ENCODE data around the gene GIPC1. TPM values are rescaled to one million over a fixed set of nuclear protein-coding genes. Genes with fewer than 3 reads are reported as not detected.
A peak's percentile ranks its signal among the peaks of the same experiment; 100 is the strongest.

GIPC1 gene
- total and polyA plus RNA-seq, 12 donors: 26.6 to 107 (median 64.3) TPM

- 0 to 1% (median 0%) methylated on average over 2 to 82 of the region's 82 CpGs for WGBS, 4 donors
- Histone ChIP-seq H3K36me3 (replicated peaks in 1 of 2) (peaks cover 0 to 33% of the 10 kb centered on the region in 2 donors), H3K4me3 (peak within 1 kb of the TSS; percentile 84 to 98 (median 88)), H3K27ac (peak within 1 kb of the TSS; percentile 93 to 100 (median 100)), H3K9me3 (replicated peaks in 1 of 3) (no peaks in the 10 kb centered on the region), H3K4me1 (replicated peaks in 1 of 2) (peaks cover 36 to 53% of the 10 kb centered on the region in 2 donors), H3K27me3 (no peaks in the 10 kb centered on the region)
- DNase-seq: peak; percentile 78 to 90 (median 82)
- peak; percentile 98 for TF ChIP-seq POLR2A (IDR thresholded peaks at IDR 0.05)
- TF ChIP-seq CTCF (IDR thresholded peaks at IDR 0.05): no peak
- intact Hi-C loops (cut with DNase I): no loop called here
Observed at GRCh38 chr19:14517840-14518505, 22.0 kb upstream of the GIPC1 start, which contains the start of gene DNAJB1. Gene DNAJB1 (minus strand): TSS chr19:14518397. CDS start chr19:14518349, 48 bp downstream.

- 0 to 1% (median 0%) methylated on average over 1 to 32 of the region's 32 CpGs for WGBS, 4 donors
- no peaks in the 10 kb centered on the region for H3K27me3 ChIP-seq
- peak overlapping the region; percentile 93 to 100 (median 100) for H3K27ac ChIP-seq
- peaks cover 36 to 58% of the 10 kb centered on the region in 2 donors for H3K4me1 ChIP-seq (replicated peaks in 1 of 2)
- H3K4me3 ChIP-seq: peak overlapping the region; percentile 84 to 98 (median 88)
- H3K36me3 ChIP-seq (replicated peaks in 1 of 2): peaks cover 0 to 33% of the 10 kb centered on the region in 2 donors
- peak in 1 of 2 donors; percentile 6 for TF ChIP-seq POLR2A (IDR thresholded peaks at IDR 0.05)
- TF ChIP-seq CTCF (IDR thresholded peaks at IDR 0.05): no peak
- intact Hi-C loops (cut with DNase I): no loop called here
- DNase-seq: peak in 4 of 7 donors; percentile 57 to 66 (median 60)
- H3K9me3 ChIP-seq (replicated peaks in 1 of 3): no peaks in the 10 kb centered on the region
Observed at GRCh38 chr19:14517446-14517839, 21.5 kb upstream of the GIPC1 start.

- 7 to 21% (median 14%) methylated on average over 13 to 22 of the region's 22 CpGs for WGBS, 4 donors
- peak in 1 of 7 donors; percentile 65 for DNase-seq
- H3K27me3 ChIP-seq: no peaks in the 10 kb centered on the region
- H3K27ac ChIP-seq: peak overlapping the region in 4 of 5 donors; percentile 99 to 100 (median 100)
- no peaks in the 10 kb centered on the region for H3K9me3 ChIP-seq (replicated peaks in 1 of 3)
- H3K36me3 ChIP-seq (replicated peaks in 1 of 2): peaks cover 0 to 33% of the 10 kb centered on the region in 2 donors
- H3K4me3 ChIP-seq: peak overlapping the region; percentile 84 to 98 (median 88)
- intact Hi-C loops (cut with DNase I): no loop called here
- H3K4me1 ChIP-seq (replicated peaks in 1 of 2): peaks cover 36 to 60% of the 10 kb centered on the region in 2 donors
- TF ChIP-seq POLR2A (IDR thresholded peaks at IDR 0.05) (no peak), CTCF (IDR thresholded peaks at IDR 0.05) (no peak)
Observed at GRCh38 chr19:14516746-14517438, 21.0 kb upstream of the GIPC1 start.

- Histone ChIP-seq H3K36me3 (replicated peaks in 1 of 2) (peaks cover 0 to 33% of the 10 kb centered on the region in 2 donors), H3K4me1 (replicated peaks in 1 of 2) (peaks cover 36 to 60% of the 10 kb centered on the region in 2 donors), H3K27ac (peak overlapping the region in 3 of 5 donors; percentile 99 to 100 (median 100)), H3K27me3 (no peaks in the 10 kb centered on the region), H3K9me3 (replicated peaks in 1 of 3) (no peaks in the 10 kb centered on the region), H3K4me3 (peak overlapping the region in 2 of 4 donors; percentile 84 to 98)
- WGBS, 4 donors: 37 to 50% (median 44%) methylated on average over 13 to 15 of the region's 15 CpGs
- intact Hi-C loops (cut with DNase I): no loop called here
- DNase-seq: peak in 1 of 7 donors; percentile 57
- no peak for TF ChIP-seq POLR2A (IDR thresholded peaks at IDR 0.05)
- TF ChIP-seq CTCF (IDR thresholded peaks at IDR 0.05): no peak
Observed at GRCh38 chr19:14516048-14516534, 20.2 kb upstream of the GIPC1 start.

Data from adrenal gland (tissue), 12 donors.